ENCODE data around the gene MAGI3.

MAGI3 gene

GRCh38 chr1:113389359-113389952 lies 859 bp upstream of the MAGI3 start:
- peak overlapping the region; percentile 64 for H3K4me3 ChIP-seq (ENCODE audit: low read depth, low read length)
- TF ChIP-seq, protein P1, sequence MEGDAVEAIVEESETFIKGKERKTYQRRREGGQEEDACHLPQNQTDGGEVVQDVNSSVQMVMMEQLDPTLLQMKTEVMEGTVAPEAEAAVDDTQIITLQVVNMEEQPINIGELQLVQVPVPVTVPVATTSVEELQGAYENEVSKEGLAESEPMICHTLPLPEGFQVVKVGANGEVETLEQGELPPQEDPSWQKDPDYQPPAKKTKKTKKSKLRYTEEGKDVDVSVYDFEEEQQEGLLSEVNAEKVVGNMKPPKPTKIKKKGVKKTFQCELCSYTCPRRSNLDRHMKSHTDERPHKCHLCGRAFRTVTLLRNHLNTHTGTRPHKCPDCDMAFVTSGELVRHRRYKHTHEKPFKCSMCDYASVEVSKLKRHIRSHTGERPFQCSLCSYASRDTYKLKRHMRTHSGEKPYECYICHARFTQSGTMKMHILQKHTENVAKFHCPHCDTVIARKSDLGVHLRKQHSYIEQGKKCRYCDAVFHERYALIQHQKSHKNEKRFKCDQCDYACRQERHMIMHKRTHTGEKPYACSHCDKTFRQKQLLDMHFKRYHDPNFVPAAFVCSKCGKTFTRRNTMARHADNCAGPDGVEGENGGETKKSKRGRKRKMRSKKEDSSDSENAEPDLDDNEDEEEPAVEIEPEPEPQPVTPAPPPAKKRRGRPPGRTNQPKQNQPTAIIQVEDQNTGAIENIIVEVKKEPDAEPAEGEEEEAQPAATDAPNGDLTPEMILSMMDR (IDR thresholded peaks at IDR 0.05; ENCODE audit: low read depth, low read length) = no peak
- in situ Hi-C loops (cut with HindIII; ENCODE audit: low sequenced_read_pairs) = no loop called here
- DNase-seq (ENCODE audit: low read depth, low spot score) = no peak

- TF ChIP-seq, protein P1 (IDR thresholded peaks at IDR 0.05; ENCODE audit: low read depth, low read length) = no peak
- no peak for DNase-seq (ENCODE audit: low read depth, low spot score)
- peak overlapping the region; percentile 83 for H3K4me3 ChIP-seq (ENCODE audit: low read depth, low read length)
- in situ Hi-C loops (cut with HindIII; ENCODE audit: low sequenced_read_pairs) = no loop called here
Measured at GRCh38 chr1:113390871-113391648, 745 bp downstream of the MAGI3 start.

- peak overlapping the region; percentile 83 for H3K4me3 ChIP-seq (ENCODE audit: low read depth, low read length)
- in situ Hi-C loops (cut with HindIII; ENCODE audit: low sequenced_read_pairs) = no loop called here
- DNase-seq (ENCODE audit: low read depth, low spot score) = no peak
- TF ChIP-seq, protein P1 (IDR thresholded peaks at IDR 0.05; ENCODE audit: low read depth, low read length) = no peak
Measured at GRCh38 chr1:113391649-113392271, 1.4 kb downstream of the MAGI3 start.

- no peak for DNase-seq (ENCODE audit: low read depth, low spot score)
- TF ChIP-seq, protein P1 (IDR thresholded peaks at IDR 0.05; ENCODE audit: low read depth, low read length) = no peak
Measured at GRCh38 chr1:113392541-113393128, 2.3 kb downstream of the MAGI3 start.

GRCh38 chr1:113394043-113394862 lies 3.9 kb downstream of the MAGI3 start:
- no peak for DNase-seq (ENCODE audit: low read depth, low spot score)
- TF ChIP-seq, protein P1 (IDR thresholded peaks at IDR 0.05; ENCODE audit: low read depth, low read length) = no peak
- in situ Hi-C loops (cut with HindIII; ENCODE audit: low sequenced_read_pairs) = no loop called here

More at GRCh38 chr1:113392541-113393128, 2.3 kb downstream of the MAGI3 start:
- peak overlapping the region; percentile 83 for H3K4me3 ChIP-seq (ENCODE audit: low read depth, low read length)
- in situ Hi-C loops (cut with HindIII; ENCODE audit: low sequenced_read_pairs) = no loop called here

GRCh38 chr1:113394863-113395259 lies 4.5 kb downstream of the MAGI3 start:
- TF ChIP-seq, protein P1 (IDR thresholded peaks at IDR 0.05; ENCODE audit: low read depth, low read length) = no peak
- in situ Hi-C loops (cut with HindIII; ENCODE audit: low sequenced_read_pairs) = no loop called here
- DNase-seq (ENCODE audit: low read depth, low spot score) = no peak
- H3K4me3 ChIP-seq (ENCODE audit: low read depth, low read length) = no peak overlapping the region

More at GRCh38 chr1:113394043-113394862, 3.9 kb downstream of the MAGI3 start:
- H3K4me3 ChIP-seq (ENCODE audit: low read depth, low read length) = no peak overlapping the region
